ENCODE results near the gene PILRA. TPM values are rescaled to one million over a fixed set of nuclear protein-coding genes. Genes with fewer than 3 reads are reported as not detected.

PILRA gene
- total and polyA plus RNA-seq, 2 donors from 2014 or later = 15.4 to 18.8 TPM

DNA sequence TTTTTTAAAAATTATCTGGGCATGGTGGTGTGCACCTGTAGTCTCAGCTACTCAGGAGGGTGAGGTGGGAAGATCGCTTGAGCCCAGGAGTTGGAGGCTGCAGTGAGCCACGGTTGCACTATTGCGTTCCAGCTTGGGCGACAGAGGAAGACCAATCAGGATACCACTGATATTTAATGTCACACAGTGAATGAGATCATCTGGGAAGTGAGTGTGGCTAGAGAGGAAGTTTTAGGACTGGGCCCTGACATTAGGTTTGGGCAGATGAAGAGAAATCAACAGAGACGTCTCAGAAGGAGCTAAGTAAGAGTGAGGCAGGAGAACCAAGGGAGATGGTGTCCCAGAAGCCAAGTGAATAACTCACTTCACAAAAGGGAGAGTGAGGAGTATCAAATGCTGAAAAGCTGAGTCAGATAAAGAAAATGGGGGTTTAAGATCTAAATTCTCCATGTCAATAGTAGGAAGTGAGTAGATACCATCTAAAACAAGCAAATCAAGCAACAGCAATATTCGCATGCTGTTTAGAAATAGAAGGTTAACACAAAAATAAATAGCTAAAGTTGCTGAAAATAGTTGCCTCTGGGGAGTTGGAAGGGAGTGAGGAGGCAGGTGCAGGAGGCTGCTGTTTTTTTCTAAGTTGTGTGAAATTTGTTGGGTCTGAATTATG lies 11.5 kb downstream of the PILRA start:
- DNase-seq = no peak
- no peaks in the 10 kb centered on the region for H3K4me1 ChIP-seq (ENCODE audit: control insufficient read depth in 2 of 3, insufficient read depth in 2 of 3, low read depth in 1 of 3, low read length in 3 of 3)
- no peaks in the 10 kb centered on the region for H3K9me3 ChIP-seq (ENCODE audit: control insufficient read depth in 2 of 3, insufficient read depth in 1 of 3, low read length in 3 of 3)
- intact Hi-C loops (cut with DNase I) = no loop called here
- H3K9ac ChIP-seq (ENCODE audit: low read length in 3 of 3) = no peak overlapping the region
- no peaks in the 10 kb centered on the region for H3K27me3 ChIP-seq (ENCODE audit: control insufficient read depth, insufficient read depth, low read length)
- no peaks in the 10 kb centered on the region for H3K36me3 ChIP-seq (ENCODE audit: control insufficient read depth in 2 of 3, insufficient read depth in 3 of 3, low read length in 3 of 3)
- no peak overlapping the region for H3K4me3 ChIP-seq (ENCODE audit: low read length in 3 of 3)
- TF ChIP-seq, protein P1, sequence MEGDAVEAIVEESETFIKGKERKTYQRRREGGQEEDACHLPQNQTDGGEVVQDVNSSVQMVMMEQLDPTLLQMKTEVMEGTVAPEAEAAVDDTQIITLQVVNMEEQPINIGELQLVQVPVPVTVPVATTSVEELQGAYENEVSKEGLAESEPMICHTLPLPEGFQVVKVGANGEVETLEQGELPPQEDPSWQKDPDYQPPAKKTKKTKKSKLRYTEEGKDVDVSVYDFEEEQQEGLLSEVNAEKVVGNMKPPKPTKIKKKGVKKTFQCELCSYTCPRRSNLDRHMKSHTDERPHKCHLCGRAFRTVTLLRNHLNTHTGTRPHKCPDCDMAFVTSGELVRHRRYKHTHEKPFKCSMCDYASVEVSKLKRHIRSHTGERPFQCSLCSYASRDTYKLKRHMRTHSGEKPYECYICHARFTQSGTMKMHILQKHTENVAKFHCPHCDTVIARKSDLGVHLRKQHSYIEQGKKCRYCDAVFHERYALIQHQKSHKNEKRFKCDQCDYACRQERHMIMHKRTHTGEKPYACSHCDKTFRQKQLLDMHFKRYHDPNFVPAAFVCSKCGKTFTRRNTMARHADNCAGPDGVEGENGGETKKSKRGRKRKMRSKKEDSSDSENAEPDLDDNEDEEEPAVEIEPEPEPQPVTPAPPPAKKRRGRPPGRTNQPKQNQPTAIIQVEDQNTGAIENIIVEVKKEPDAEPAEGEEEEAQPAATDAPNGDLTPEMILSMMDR (IDR thresholded peaks at IDR 0.05; ENCODE audit: borderline replicate concordance, extremely low read depth, insufficient read depth) = no peak
- no peak for FAIRE-seq
- H3K27ac ChIP-seq (ENCODE audit: low read depth in 2 of 2, low read length in 2 of 2) = no peak overlapping the region

DNA sequence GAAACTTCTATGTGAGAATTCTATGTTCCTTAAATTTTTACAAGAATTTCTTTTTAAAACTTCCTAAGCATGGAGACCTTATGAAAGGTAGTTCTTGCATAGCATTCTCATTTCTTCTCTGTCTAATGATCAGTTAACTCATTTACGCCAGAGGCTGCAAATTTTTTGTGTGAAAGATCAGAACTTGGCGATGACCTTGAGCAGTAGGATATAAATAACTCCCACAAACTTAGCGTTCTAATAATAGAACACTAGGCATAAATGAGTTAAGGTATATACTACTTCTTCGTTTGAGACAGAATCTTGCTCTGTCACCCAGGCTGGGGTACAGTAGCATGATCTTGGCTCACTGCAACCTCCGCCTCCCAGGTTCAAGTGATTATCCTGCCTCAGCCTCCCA lies 13.7 kb downstream of the PILRA start:
- Histone ChIP-seq H3K27ac (ENCODE audit: low read depth in 2 of 2, low read length in 2 of 2) (no peak overlapping the region), H3K27me3 (ENCODE audit: control insufficient read depth, insufficient read depth, low read length) (no peaks in the 10 kb centered on the region), H3K4me3 (ENCODE audit: low read length in 3 of 3) (no peak overlapping the region), H3K9me3 (ENCODE audit: control insufficient read depth in 2 of 3, insufficient read depth in 1 of 3, low read length in 3 of 3) (no peaks in the 10 kb centered on the region), H3K4me1 (ENCODE audit: control insufficient read depth in 2 of 3, insufficient read depth in 2 of 3, low read depth in 1 of 3, low read length in 3 of 3) (no peaks in the 10 kb centered on the region), H3K9ac (ENCODE audit: low read length in 3 of 3) (no peak overlapping the region), H3K36me3 (ENCODE audit: control insufficient read depth in 2 of 3, insufficient read depth in 3 of 3, low read length in 3 of 3) (no peaks in the 10 kb centered on the region)
- no peak for FAIRE-seq
- DNase-seq = no peak
- intact Hi-C loops (cut with DNase I) = no loop called here
- TF ChIP-seq, protein P1 (IDR thresholded peaks at IDR 0.05; ENCODE audit: borderline replicate concordance, extremely low read depth, insufficient read depth) = no peak

DNA sequence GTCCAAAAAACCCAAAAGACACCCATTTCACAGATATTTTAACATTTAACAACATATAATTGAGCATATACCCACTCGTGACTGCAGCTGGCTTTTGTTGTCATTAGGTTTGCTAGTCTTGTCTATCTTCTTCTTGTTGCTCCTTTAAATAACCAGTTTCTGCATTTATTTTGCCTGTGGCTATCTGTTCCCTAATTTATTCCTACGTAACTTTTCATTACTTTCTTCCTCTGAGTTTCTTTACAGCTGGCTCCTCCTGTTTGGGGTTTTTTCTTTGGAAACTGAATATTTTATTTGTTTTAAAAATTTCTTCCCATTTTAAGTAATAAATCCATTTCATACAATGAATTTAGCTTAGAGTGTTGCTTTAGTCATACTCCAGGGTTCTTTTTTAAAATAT lies 14.4 kb downstream of the PILRA start:
- intact Hi-C loops (cut with DNase I) = no loop called here
- no peaks in the 10 kb centered on the region for H3K36me3 ChIP-seq (ENCODE audit: control insufficient read depth in 2 of 3, insufficient read depth in 3 of 3, low read length in 3 of 3)
- H3K4me1 ChIP-seq (ENCODE audit: control insufficient read depth in 2 of 3, insufficient read depth in 2 of 3, low read depth in 1 of 3, low read length in 3 of 3) = peaks cover 0 to 2% (median 0%) of the 10 kb centered on the region in 3 donors
- H3K9me3 ChIP-seq (ENCODE audit: control insufficient read depth in 2 of 3, insufficient read depth in 1 of 3, low read length in 3 of 3) = no peaks in the 10 kb centered on the region
- no peak overlapping the region for H3K4me3 ChIP-seq (ENCODE audit: low read length in 3 of 3)
- H3K9ac ChIP-seq (ENCODE audit: low read length in 3 of 3) = no peak overlapping the region
- H3K27ac ChIP-seq (ENCODE audit: low read depth in 2 of 2, low read length in 2 of 2) = no peak overlapping the region
- no peak for DNase-seq
- no peaks in the 10 kb centered on the region for H3K27me3 ChIP-seq (ENCODE audit: control insufficient read depth, insufficient read depth, low read length)
- FAIRE-seq = no peak
- TF ChIP-seq, protein P1 (IDR thresholded peaks at IDR 0.05; ENCODE audit: borderline replicate concordance, extremely low read depth, insufficient read depth) = no peak
